HL-60 (cell line): ENCODE measurements around the gene CPVL.

Experiments used
- DNase-seq, 2 experiments: peaks; one replicate each; pipeline ENCODE4 v3.0.0-alpha.2; 2010 to 2020; ENCODE audit warnings: low read depth in 1 of 2, low spot score in 1 of 2
- H3K27ac ChIP-seq: fragments of 250-450 bp; sonication (Bioruptor Pico); replicated peaks from 2 replicates; pipeline ENCODE4 v1.5.1; 2020; ENCODE audit warnings: mild to moderate bottlenecking, moderate library complexity
- H3K27me3 ChIP-seq: fragments of 250-450 bp; sonication (Bioruptor Pico); 2 replicates; pipeline ENCODE4 v1.5.1; 2021; ENCODE audit warnings: mild to moderate bottlenecking, moderate library complexity; ENCODE audit not compliant: insufficient read depth, poor library complexity, severe bottlenecking
- H3K4me3 ChIP-seq: replicated peaks from 2 replicates; pipeline ENCODE4 v1.5.1; 2011; ENCODE audit warnings: mild to moderate bottlenecking, control low read depth, low read length; ENCODE audit not compliant: insufficient read depth
- CTCF ChIP-seq: IDR thresholded peaks from one replicate; pipeline ENCODE4 v1.5.1; 2011; ENCODE audit warnings: low read length, control low read depth, inconsistent platforms; ENCODE audit not compliant: insufficient read depth
- GABPA ChIP-seq: IDR thresholded peaks from 2 replicates; pipeline ENCODE4 v1.6.1; 2012; ENCODE audit warnings: low read depth
- POLR2AphosphoS5 ChIP-seq: IDR thresholded peaks from 2 replicates; pipeline ENCODE4 v1.6.1; 2012; ENCODE audit warnings: low read depth
- SPI1 ChIP-seq: IDR thresholded peaks from 2 replicates; pipeline ENCODE4 v1.6.1; 2012; ENCODE audit warnings: low read depth, mild to moderate bottlenecking, borderline replicate concordance
- TF ChIP-seq, protein P1 (sequence below): IDR thresholded peaks from 2 replicates; pipeline ENCODE4 v1.6.1; 2012; ENCODE audit warnings: low read depth; ENCODE audit not compliant: insufficient replicate concordance

Gene CPVL

GRCh38 chr7:29189743-29190201 lies 43.4 kb upstream of the CPVL start:
- TF ChIP-seq CTCF (peak; percentile 50), POLR2AphosphoS5 (no peak)
- no peak overlapping the region for H3K27ac ChIP-seq
- no peak overlapping the region for H3K4me3 ChIP-seq
- peak in 1 of 2 experiments; percentile 44 for DNase-seq
- H3K27me3 ChIP-seq = peaks cover 18% of the 10 kb centered on the region

GRCh38 chr7:29185613-29186012 lies 39.3 kb upstream of the CPVL start:
- DNase-seq = no peak
- Histone ChIP-seq H3K27me3 (peaks cover 4% of the 10 kb centered on the region), H3K27ac (no peak overlapping the region), H3K4me3 (no peak overlapping the region)
- TF ChIP-seq CTCF (no peak), GABPA (no peak), POLR2AphosphoS5 (no peak), SPI1 (no peak)
- TF ChIP-seq, protein P1, sequence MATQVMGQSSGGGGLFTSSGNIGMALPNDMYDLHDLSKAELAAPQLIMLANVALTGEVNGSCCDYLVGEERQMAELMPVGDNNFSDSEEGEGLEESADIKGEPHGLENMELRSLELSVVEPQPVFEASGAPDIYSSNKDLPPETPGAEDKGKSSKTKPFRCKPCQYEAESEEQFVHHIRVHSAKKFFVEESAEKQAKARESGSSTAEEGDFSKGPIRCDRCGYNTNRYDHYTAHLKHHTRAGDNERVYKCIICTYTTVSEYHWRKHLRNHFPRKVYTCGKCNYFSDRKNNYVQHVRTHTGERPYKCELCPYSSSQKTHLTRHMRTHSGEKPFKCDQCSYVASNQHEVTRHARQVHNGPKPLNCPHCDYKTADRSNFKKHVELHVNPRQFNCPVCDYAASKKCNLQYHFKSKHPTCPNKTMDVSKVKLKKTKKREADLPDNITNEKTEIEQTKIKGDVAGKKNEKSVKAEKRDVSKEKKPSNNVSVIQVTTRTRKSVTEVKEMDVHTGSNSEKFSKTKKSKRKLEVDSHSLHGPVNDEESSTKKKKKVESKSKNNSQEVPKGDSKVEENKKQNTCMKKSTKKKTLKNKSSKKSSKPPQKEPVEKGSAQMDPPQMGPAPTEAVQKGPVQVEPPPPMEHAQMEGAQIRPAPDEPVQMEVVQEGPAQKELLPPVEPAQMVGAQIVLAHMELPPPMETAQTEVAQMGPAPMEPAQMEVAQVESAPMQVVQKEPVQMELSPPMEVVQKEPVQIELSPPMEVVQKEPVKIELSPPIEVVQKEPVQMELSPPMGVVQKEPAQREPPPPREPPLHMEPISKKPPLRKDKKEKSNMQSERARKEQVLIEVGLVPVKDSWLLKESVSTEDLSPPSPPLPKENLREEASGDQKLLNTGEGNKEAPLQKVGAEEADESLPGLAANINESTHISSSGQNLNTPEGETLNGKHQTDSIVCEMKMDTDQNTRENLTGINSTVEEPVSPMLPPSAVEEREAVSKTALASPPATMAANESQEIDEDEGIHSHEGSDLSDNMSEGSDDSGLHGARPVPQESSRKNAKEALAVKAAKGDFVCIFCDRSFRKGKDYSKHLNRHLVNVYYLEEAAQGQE = no peak

GRCh38 chr7:29184599-29184998 lies 38.3 kb upstream of the CPVL start:
- Histone ChIP-seq H3K4me3 (no peak overlapping the region), H3K27ac (no peak overlapping the region), H3K27me3 (no peaks in the 10 kb centered on the region)
- no peak for TF ChIP-seq SPI1
- TF ChIP-seq, protein P1 = no peak
- TF ChIP-seq GABPA = no peak
- no peak for TF ChIP-seq CTCF
- TF ChIP-seq POLR2AphosphoS5 = no peak
- no peak for DNase-seq

GRCh38 chr7:29179115-29179514 lies 32.8 kb upstream of the CPVL start:
- TF ChIP-seq POLR2AphosphoS5 (no peak), CTCF (no peak), SPI1 (no peak), GABPA (no peak)
- TF ChIP-seq, protein P1 = no peak
- DNase-seq = no peak
- no peak overlapping the region for H3K4me3 ChIP-seq
- no peak overlapping the region for H3K27ac ChIP-seq
- peaks cover 3% of the 10 kb centered on the region for H3K27me3 ChIP-seq
